ENCODE data around the gene CCDC50. TPM values are rescaled to one million over a fixed set of nuclear protein-coding genes. Genes with fewer than 3 reads are reported as not detected.

Gene CCDC50
- total and polyA plus RNA-seq, 10 of the 15 experiments (the other 5 are each of a cell fraction or from before 2014, with no cell fraction given), result 46.7 to 150 (median 125) TPM

GRCh38 chr3:191353022-191353777 lies 24.0 kb downstream of the CCDC50 start (continued):
- TF ChIP-seq IKZF2 (IDR thresholded peaks at IDR 0.05) (peak; percentile 35 to 63; a peak in 1 of 4 replicates), MXI1 (IDR thresholded peaks at IDR 0.05; ENCODE audit: low read depth, low read length) (no peak), MLLT1 (IDR thresholded peaks at IDR 0.05) (peak; percentile 75), DPF2 (IDR thresholded peaks at IDR 0.05) (peak; percentile 44; the same call in 1 of the 2 replicates), STAT3 (IDR thresholded peaks at IDR 0.05; ENCODE audit: low read depth, low read length) (no peak), RFX5 (IDR thresholded peaks at IDR 0.05; ENCODE audit: low read depth, low read length) (0 out of 2 replicates have a peak, but pooled peaks have one; percentile 30), IKZF1 (conservative IDR thresholded peaks at IDR 0.05) (peak; percentile 58), YY1 (IDR thresholded peaks at IDR 0.05; ENCODE audit: low read depth, low read length) (no peak), HDGF (IDR thresholded peaks at IDR 0.05) (peak; percentile 67; the same call in 1 of the 2 replicates), MTA2 (IDR thresholded peaks at IDR 0.05; ENCODE audit: low read depth) (0 out of 2 replicates have a peak, but pooled peaks have one; percentile 17), EED (IDR thresholded peaks at IDR 0.05; ENCODE audit: low read depth) (no peak), SMARCA5 (IDR thresholded peaks at IDR 0.05) (0 out of 2 replicates have a peak, but pooled peaks have one; percentile 43), ATF2 (IDR thresholded peaks at IDR 0.05; ENCODE audit: low read length) (no peak), MAX (IDR thresholded peaks at IDR 0.05; ENCODE audit: low read depth, low read length) (no peak), ZBTB40 (IDR thresholded peaks at IDR 0.05; ENCODE audit: borderline replicate concordance) (no peak)

All from GM12878 (cell line).